Omental fat pad (tissue), 4 donors: Measurements from ENCODE around the gene VWA3B. TPM values are rescaled to one million over a fixed set of nuclear protein-coding genes. Genes with fewer than 3 reads are reported as not detected.

Source experiments
- ATAC-seq: fragments of 150-250 bp; one replicate; pipeline ENCODE4 v1.9.1; 2016; ENCODE audit warnings: mild to moderate bottlenecking, moderate library complexity; ENCODE audit not compliant: low FRiP score
- DNase-seq: peaks from one replicate; pipeline ENCODE4 v3.0.0-alpha.2; 2019; ENCODE audit warnings: low spot score
- CTCF ChIP-seq, 3 donors: fragments of 450-650 bp; IDR thresholded peaks; one replicate each; pipeline ENCODE4 v1.5.1; 2016 to 2017; ENCODE audit warnings: antibody characterized with exemption in 3 of 3, mild to moderate bottlenecking in 3 of 3, moderate library complexity in 2 of 3
- total RNA-seq, 4 donors: library from RNA; depleted of rRNA; stranded (reverse); fragments of >200 nt; gene quantifications; one replicate each; pipeline ENCODE4 v1.1.0, GENCODE V29; 2016

VWA3B gene
- total RNA-seq, 4 donors from 2014 or later: 0.32 TPM; not detected in 3

GRCh38 chr2:98277162-98277859 is 190.3 kb downstream of the VWA3B start:
- no peak for ATAC-seq
- no peak for DNase-seq
- TF ChIP-seq CTCF (IDR thresholded peaks at IDR 0.05): no peak

GRCh38 chr2:98278074-98278473 is 191.1 kb downstream of the VWA3B start:
- ATAC-seq (no peak), DNase-seq (no peak)
- no peak for TF ChIP-seq CTCF (IDR thresholded peaks at IDR 0.05)

- DNase-seq (no peak), ATAC-seq (no peak)
- no peak for TF ChIP-seq CTCF (IDR thresholded peaks at IDR 0.05)
Measured at GRCh38 chr2:98280376-98281102, 193.6 kb downstream of the VWA3B start.

GRCh38 chr2:98281607-98282006 is 194.6 kb downstream of the VWA3B start:
- TF ChIP-seq CTCF (IDR thresholded peaks at IDR 0.05): no peak
- DNase-seq: no peak
- ATAC-seq: no peak

GRCh38 chr2:98282109-98282508 is 195.1 kb downstream of the VWA3B start:
- TF ChIP-seq CTCF (IDR thresholded peaks at IDR 0.05): no peak
- DNase-seq (no peak), ATAC-seq (no peak)

- no peak for DNase-seq
- ATAC-seq: no peak
- no peak for TF ChIP-seq CTCF (IDR thresholded peaks at IDR 0.05)
Measured at GRCh38 chr2:98293030-98293429, 206.1 kb downstream of the VWA3B start.
